K562 (cell line): ENCODE measurements around the gene PLD6. TPM values are rescaled to one million over a fixed set of nuclear protein-coding genes. Genes with fewer than 3 reads are reported as not detected.

ENCODE experiments used
- CBX1 ChIP-seq: sonication (generic); IDR thresholded peaks from 2 replicates; pipeline ENCODE4 v1.6.1; 2016; ENCODE audit warnings: antibody characterized with exemption, low read depth, mild to moderate bottlenecking
- SPI1 ChIP-seq: IDR thresholded peaks from 2 replicates; pipeline ENCODE4 v1.6.1; 2011; ENCODE audit warnings: low read depth, low read length, control low read depth, borderline replicate concordance
- TCF3 ChIP-seq: sonication (generic); formaldehyde crosslinking; IDR thresholded peaks from 2 replicates; pipeline ENCODE4 v1.4.0; 2020; ENCODE audit warnings: mild to moderate bottlenecking, missing genetic modification reagents
- polyA plus RNA-seq, 8 experiments: library from polyadenylated mRNA; depleted of rRNA in 4 of 8; stranded (reverse) in 5 of 8; unstranded in 3 of 8; fragments of >200 nt; fragmentation: Nextera tagmentation in 2 of 8; fragmentation: Illumina TruSeq in 1 of 8; extraction: Ambion mirVana in 2 of 8; extraction: Trizol in 1 of 8; gene quantifications; 2 replicates each; pipeline versions ENCODE4 v1.2.1 to v1.2.3, GENCODE V29; 2011 to 2014; ENCODE audit warnings: inconsistent platforms in 1 of 8, missing spikeins in 1 of 8
- total RNA-seq, 7 experiments: library from RNA; depleted of rRNA in 6 of 7; stranded (reverse); fragments of >200 nt in 6 of 7; fragmentation: Illumina TruSeq in 2 of 7; extraction: Trizol in 2 of 7; gene quantifications; 2 replicates each; pipeline versions ENCODE4 v1.2.1 to v1.2.3, GENCODE V29; 2011 to 2021; ENCODE audit warnings: low replicate concordance in 1 of 7
- TF ChIP-seq, protein P1 (sequence below): fragments of 200-800 bp; sonication (Bioruptor generic); IDR thresholded peaks from 2 replicates; pipeline ENCODE4 v1.6.1; 2016; ENCODE audit warnings: missing genetic modification characterization, missing compliant biosample characterization
- TF ChIP-seq, protein P2 (sequence below): fragments of 250-450 bp; sonication (Bioruptor Pico); IDR thresholded peaks from 2 replicates; pipeline ENCODE4 v1.4.0; 2020; ENCODE audit warnings: mild to moderate bottlenecking, moderate library complexity

Gene PLD6
- total and polyA plus RNA-seq, 9 of the 15 experiments (the other 6 are each of a cell fraction or from before 2014, with no cell fraction given): 3.6 to 15.6 (median 10.0) TPM

DNA sequence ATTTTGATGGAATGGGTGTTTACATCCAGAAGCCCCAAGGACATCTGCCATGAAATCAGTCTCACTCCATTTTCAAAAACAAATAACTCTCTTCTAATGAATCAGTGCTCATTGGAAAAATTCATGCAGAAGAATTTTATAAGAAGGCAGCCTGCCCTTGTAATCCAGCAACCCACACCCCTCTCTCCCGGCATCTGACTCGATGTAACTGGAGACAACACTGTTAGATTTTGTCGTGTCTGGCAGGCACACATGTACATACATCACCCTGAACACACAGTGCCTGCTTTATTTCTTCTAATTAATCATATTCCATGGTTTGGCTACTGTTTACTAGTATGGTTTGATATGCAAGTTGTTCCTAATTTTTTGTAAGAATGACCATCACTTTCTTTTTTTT is 11.9 kb upstream of the PLD6 start (continued):
- TF ChIP-seq, protein P1, sequence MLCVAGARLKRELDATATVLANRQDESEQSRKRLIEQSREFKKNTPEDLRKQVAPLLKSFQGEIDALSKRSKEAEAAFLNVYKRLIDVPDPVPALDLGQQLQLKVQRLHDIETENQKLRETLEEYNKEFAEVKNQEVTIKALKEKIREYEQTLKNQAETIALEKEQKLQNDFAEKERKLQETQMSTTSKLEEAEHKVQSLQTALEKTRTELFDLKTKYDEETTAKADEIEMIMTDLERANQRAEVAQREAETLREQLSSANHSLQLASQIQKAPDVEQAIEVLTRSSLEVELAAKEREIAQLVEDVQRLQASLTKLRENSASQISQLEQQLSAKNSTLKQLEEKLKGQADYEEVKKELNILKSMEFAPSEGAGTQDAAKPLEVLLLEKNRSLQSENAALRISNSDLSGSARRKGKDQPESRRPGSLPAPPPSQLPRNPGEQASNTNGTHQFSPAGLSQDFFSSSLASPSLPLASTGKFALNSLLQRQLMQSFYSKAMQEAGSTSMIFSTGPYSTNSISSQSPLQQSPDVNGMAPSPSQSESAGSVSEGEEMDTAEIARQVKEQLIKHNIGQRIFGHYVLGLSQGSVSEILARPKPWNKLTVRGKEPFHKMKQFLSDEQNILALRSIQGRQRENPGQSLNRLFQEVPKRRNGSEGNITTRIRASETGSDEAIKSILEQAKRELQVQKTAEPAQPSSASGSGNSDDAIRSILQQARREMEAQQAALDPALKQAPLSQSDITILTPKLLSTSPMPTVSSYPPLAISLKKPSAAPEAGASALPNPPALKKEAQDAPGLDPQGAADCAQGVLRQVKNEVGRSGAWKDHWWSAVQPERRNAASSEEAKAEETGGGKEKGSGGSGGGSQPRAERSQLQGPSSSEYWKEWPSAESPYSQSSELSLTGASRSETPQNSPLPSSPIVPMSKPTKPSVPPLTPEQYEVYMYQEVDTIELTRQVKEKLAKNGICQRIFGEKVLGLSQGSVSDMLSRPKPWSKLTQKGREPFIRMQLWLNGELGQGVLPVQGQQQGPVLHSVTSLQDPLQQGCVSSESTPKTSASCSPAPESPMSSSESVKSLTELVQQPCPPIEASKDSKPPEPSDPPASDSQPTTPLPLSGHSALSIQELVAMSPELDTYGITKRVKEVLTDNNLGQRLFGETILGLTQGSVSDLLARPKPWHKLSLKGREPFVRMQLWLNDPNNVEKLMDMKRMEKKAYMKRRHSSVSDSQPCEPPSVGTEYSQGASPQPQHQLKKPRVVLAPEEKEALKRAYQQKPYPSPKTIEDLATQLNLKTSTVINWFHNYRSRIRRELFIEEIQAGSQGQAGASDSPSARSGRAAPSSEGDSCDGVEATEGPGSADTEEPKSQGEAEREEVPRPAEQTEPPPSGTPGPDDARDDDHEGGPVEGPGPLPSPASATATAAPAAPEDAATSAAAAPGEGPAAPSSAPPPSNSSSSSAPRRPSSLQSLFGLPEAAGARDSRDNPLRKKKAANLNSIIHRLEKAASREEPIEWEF (CRISPR knock-in tag): no peak
- TF ChIP-seq SPI1 (no peak), TCF3 (CRISPR knock-in tag) (no peak), CBX1 (no peak)
- TF ChIP-seq, protein P2, sequence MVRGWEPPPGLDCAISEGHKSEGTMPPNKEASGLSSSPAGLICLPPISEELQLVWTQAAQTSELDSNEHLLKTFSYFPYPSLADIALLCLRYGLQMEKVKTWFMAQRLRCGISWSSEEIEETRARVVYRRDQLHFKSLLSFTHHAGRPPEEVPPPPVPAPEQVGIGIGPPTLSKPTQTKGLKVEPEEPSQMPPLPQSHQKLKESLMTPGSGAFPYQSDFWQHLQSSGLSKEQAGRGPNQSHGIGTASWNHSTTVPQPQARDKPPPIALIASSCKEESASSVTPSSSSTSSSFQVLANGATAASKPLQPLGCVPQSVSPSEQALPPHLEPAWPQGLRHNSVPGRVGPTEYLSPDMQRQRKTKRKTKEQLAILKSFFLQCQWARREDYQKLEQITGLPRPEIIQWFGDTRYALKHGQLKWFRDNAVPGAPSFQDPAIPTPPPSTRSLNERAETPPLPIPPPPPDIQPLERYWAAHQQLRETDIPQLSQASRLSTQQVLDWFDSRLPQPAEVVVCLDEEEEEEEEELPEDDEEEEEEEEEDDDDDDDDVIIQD (CRISPR knock-in tag): no peak
